Neural progenitor cell (in vitro differentiated cells): Measurements from ENCODE around the gene ARFGAP1. TPM values are rescaled to one million over a fixed set of nuclear protein-coding genes. Genes with fewer than 3 reads are reported as not detected.

ENCODE experiments used
- DNase-seq: peaks from one replicate; pipeline ENCODE4 v3.0.0-alpha.2; 2016; ENCODE audit warnings: low spot score
- H2AFZ ChIP-seq: fragments of 200-600 bp; sonication (generic); replicated peaks from 2 replicates; pipeline ENCODE4 v1.6.1; 2016; ENCODE audit warnings: antibody characterized with exemption
- H3F3A ChIP-seq: fragments of 200-600 bp; sonication (generic); 2 replicates; pipeline ENCODE4 v1.6.1; 2016; ENCODE audit warnings: antibody characterized with exemption, low read depth
- H3K27ac ChIP-seq: fragments of 200-600 bp; sonication (generic); 2 replicates; pipeline ENCODE4 v1.5.1; 2016; ENCODE audit warnings: mild to moderate bottlenecking
- H3K27me3 ChIP-seq: fragments of 200-600 bp; sonication (generic); 2 replicates; pipeline ENCODE4 v1.6.1; 2016; ENCODE audit warnings: mild to moderate bottlenecking, moderate library complexity
- H3K36me3 ChIP-seq: fragments of 200-600 bp; sonication (generic); 2 replicates; pipeline ENCODE4 v1.5.1; 2016
- H3K4me1 ChIP-seq: fragments of 200-600 bp; sonication (generic); 2 replicates; pipeline ENCODE4 v1.6.1; 2016; ENCODE audit warnings: mixed run types
- H3K4me2 ChIP-seq: fragments of 200-600 bp; sonication (generic); 2 replicates; pipeline ENCODE4 v1.6.1; 2016
- H3K4me3 ChIP-seq: fragments of 200-600 bp; sonication (generic); 2 replicates; pipeline ENCODE4 v1.5.1; 2016
- H3K79me2 ChIP-seq: fragments of 200-600 bp; sonication (generic); 2 replicates; pipeline ENCODE4 v1.6.1; 2016; ENCODE audit warnings: low read depth
- H3K9ac ChIP-seq: fragments of 200-600 bp; sonication (generic); 2 replicates; pipeline ENCODE4 v1.6.1; 2016
- H3K9me3 ChIP-seq: fragments of 200-600 bp; sonication (generic); 2 replicates; pipeline ENCODE4 v1.5.1; 2016; ENCODE audit warnings: low read depth
- H4K20me1 ChIP-seq: fragments of 200-600 bp; sonication (generic); 2 replicates; pipeline ENCODE4 v1.6.1; 2016; ENCODE audit warnings: low read depth
- H3K27ac Mint-ChIP-seq: 3 replicates; pipeline ENCODE4 v1.8.0; 2021; ENCODE audit warnings: mixed read lengths
- H3K27me3 Mint-ChIP-seq: 2 replicates; pipeline ENCODE4 v1.8.0; 2022; ENCODE audit warnings: low read depth, mild to moderate bottlenecking, inconsistent platforms, moderate library complexity, mixed read lengths; ENCODE audit not compliant: insufficient read depth
- H3K36me3 Mint-ChIP-seq: 3 replicates; pipeline ENCODE4 v1.8.0; 2021; ENCODE audit warnings: mixed read lengths
- H3K4me1 Mint-ChIP-seq: 3 replicates; pipeline ENCODE4 v1.8.0; 2021; ENCODE audit warnings: mixed read lengths
- H3K4me3 Mint-ChIP-seq: 3 replicates; pipeline ENCODE4 v1.8.0; 2021; ENCODE audit warnings: mild to moderate bottlenecking, moderate library complexity, mixed read lengths
- H3K9me3 Mint-ChIP-seq: 3 replicates; pipeline ENCODE4 v1.8.0; 2020; ENCODE audit warnings: mixed read lengths
- EZH2 ChIP-seq: fragments of 200-600 bp; sonication (generic); IDR thresholded peaks from 2 replicates; pipeline ENCODE4 v1.6.1; 2017; ENCODE audit warnings: antibody characterized with exemption, mild to moderate bottlenecking, moderate library complexity
- EZH2phosphoT487 ChIP-seq: fragments of 200-600 bp; sonication (generic); IDR thresholded peaks from 2 replicates; pipeline ENCODE4 v1.6.1; 2017; ENCODE audit warnings: antibody characterized with exemption
- total RNA-seq: library from RNA; depleted of rRNA; stranded (reverse); fragments of >200 nt; gene quantifications from 2 replicates; pipeline ENCODE4 v1.2.3, GENCODE V29; 2015; ENCODE audit warnings: low replicate concordance
- TF ChIP-seq, protein P1 (sequence below): fragments of 200-600 bp; sonication (generic); IDR thresholded peaks from 2 replicates; pipeline ENCODE4 v1.5.1; 2017; ENCODE audit warnings: antibody characterized with exemption, mild to moderate bottlenecking

The ARFGAP1 gene
- total RNA-seq, 1 donor from 2014 or later = 43.7 TPM

GRCh38 chr20:63256954-63257353 lies 15.7 kb upstream of the ARFGAP1 start:
- no peak overlapping the region for H3K4me3 ChIP-seq
- Mint-ChIP-seq H3K27ac (peak overlapping the region; percentile 10), H3K9me3 (no peaks in the 10 kb centered on the region), H3K4me1 (peaks cover 64% of the 10 kb centered on the region), H3K27me3 (peaks cover 19% of the 10 kb centered on the region), H3K36me3 (peaks cover 4% of the 10 kb centered on the region), H3K4me3 (peak overlapping the region; percentile 4)
- H3K79me2 ChIP-seq = no peaks in the 10 kb centered on the region
- H3K27ac ChIP-seq = no peak overlapping the region
- no peak overlapping the region for H3K4me2 ChIP-seq
- H2AFZ ChIP-seq = no peak overlapping the region
- H3K9me3 ChIP-seq = no peaks in the 10 kb centered on the region
- H3K36me3 ChIP-seq = no peaks in the 10 kb centered on the region
- no peak for DNase-seq
- peaks cover 44% of the 10 kb centered on the region for H3K4me1 ChIP-seq
- H3K27me3 ChIP-seq = peaks cover 26% of the 10 kb centered on the region
- TF ChIP-seq EZH2phosphoT487 = no peak
- no peak for TF ChIP-seq EZH2
- TF ChIP-seq, protein P1, sequence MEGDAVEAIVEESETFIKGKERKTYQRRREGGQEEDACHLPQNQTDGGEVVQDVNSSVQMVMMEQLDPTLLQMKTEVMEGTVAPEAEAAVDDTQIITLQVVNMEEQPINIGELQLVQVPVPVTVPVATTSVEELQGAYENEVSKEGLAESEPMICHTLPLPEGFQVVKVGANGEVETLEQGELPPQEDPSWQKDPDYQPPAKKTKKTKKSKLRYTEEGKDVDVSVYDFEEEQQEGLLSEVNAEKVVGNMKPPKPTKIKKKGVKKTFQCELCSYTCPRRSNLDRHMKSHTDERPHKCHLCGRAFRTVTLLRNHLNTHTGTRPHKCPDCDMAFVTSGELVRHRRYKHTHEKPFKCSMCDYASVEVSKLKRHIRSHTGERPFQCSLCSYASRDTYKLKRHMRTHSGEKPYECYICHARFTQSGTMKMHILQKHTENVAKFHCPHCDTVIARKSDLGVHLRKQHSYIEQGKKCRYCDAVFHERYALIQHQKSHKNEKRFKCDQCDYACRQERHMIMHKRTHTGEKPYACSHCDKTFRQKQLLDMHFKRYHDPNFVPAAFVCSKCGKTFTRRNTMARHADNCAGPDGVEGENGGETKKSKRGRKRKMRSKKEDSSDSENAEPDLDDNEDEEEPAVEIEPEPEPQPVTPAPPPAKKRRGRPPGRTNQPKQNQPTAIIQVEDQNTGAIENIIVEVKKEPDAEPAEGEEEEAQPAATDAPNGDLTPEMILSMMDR = no peak
- peaks cover 54% of the 10 kb centered on the region for H3F3A ChIP-seq
- H4K20me1 ChIP-seq = peaks cover 12% of the 10 kb centered on the region
- H3K9ac ChIP-seq = no peak overlapping the region

DNA sequence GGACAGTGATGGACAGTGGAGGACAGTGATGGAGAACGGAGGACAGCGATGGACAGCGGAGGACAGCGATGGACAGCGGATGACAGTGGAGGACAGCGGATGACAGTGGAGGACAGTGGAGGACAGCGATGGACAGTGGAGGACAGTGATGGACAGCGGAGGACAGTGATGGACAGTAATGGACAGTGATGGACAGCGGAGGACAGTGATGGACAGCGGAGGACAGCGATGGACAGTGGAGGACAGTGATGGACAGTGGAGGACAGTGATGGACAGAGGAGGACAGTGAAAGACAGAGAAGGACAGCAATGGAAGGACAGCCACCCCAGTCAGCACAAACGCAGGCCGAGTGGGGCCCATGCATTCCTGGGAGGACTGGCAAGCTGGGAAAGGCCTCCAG lies 15.0 kb upstream of the ARFGAP1 start:
- Histone ChIP-seq H3K36me3 (no peaks in the 10 kb centered on the region), H3K4me3 (no peak overlapping the region), H2AFZ (no peak overlapping the region), H3K79me2 (no peaks in the 10 kb centered on the region), H3K9ac (no peak overlapping the region), H3K27ac (no peak overlapping the region), H3K27me3 (peaks cover 26% of the 10 kb centered on the region), H3K4me1 (peaks cover 40% of the 10 kb centered on the region), H3K9me3 (no peaks in the 10 kb centered on the region), H4K20me1 (peaks cover 6% of the 10 kb centered on the region), H3F3A (peaks cover 47% of the 10 kb centered on the region), H3K4me2 (no peak overlapping the region)
- no peak for DNase-seq
- peaks cover 4% of the 10 kb centered on the region for H3K36me3 Mint-ChIP-seq
- H3K27ac Mint-ChIP-seq = no peak overlapping the region
- no peaks in the 10 kb centered on the region for H3K9me3 Mint-ChIP-seq
- TF ChIP-seq EZH2phosphoT487 (no peak), EZH2 (no peak)
- TF ChIP-seq, protein P1 = no peak
- peak overlapping the region; percentile 9 for H3K4me3 Mint-ChIP-seq
- H3K27me3 Mint-ChIP-seq = peaks cover 17% of the 10 kb centered on the region
- peaks cover 64% of the 10 kb centered on the region for H3K4me1 Mint-ChIP-seq

GRCh38 chr20:63258781-63259180 lies 13.8 kb upstream of the ARFGAP1 start:
- Histone ChIP-seq H3K9me3 (no peaks in the 10 kb centered on the region), H4K20me1 (no peaks in the 10 kb centered on the region), H3K4me1 (peaks cover 33% of the 10 kb centered on the region), H3K27ac (no peak overlapping the region), H3K27me3 (peaks cover 16% of the 10 kb centered on the region), H3K9ac (no peak overlapping the region), H2AFZ (no peak overlapping the region), H3K36me3 (no peaks in the 10 kb centered on the region), H3K79me2 (no peaks in the 10 kb centered on the region), H3F3A (peaks cover 36% of the 10 kb centered on the region), H3K4me2 (no peak overlapping the region), H3K4me3 (no peak overlapping the region)
- H3K27me3 Mint-ChIP-seq = peaks cover 15% of the 10 kb centered on the region
- H3K9me3 Mint-ChIP-seq = no peaks in the 10 kb centered on the region
- DNase-seq = no peak
- peaks cover 63% of the 10 kb centered on the region for H3K4me1 Mint-ChIP-seq
- H3K27ac Mint-ChIP-seq = no peak overlapping the region
- H3K4me3 Mint-ChIP-seq = no peak overlapping the region
- TF ChIP-seq, protein P1 = no peak
- TF ChIP-seq EZH2 (no peak), EZH2phosphoT487 (no peak)
- peaks cover 4% of the 10 kb centered on the region for H3K36me3 Mint-ChIP-seq
